Transverse colon (tissue), 4 donors: ENCODE measurements around the gene MYO7B. TPM values are rescaled to one million over a fixed set of nuclear protein-coding genes. Genes with fewer than 3 reads are reported as not detected.

Experiments used
- DNase-seq: peaks from one replicate; pipeline ENCODE4 v3.0.0-alpha.2; 2019
- H3K27ac ChIP-seq, 4 donors: fragments of 200-600 bp; sonication (generic); 2 replicates each; pipeline ENCODE4 v1.5.1; 2016 to 2018; ENCODE audit warnings: inconsistent platforms in 4 of 4
- H3K27me3 ChIP-seq: fragments of 200-600 bp; sonication (generic); 2 replicates; pipeline ENCODE4 v1.5.1; 2017; ENCODE audit warnings: inconsistent platforms
- H3K36me3 ChIP-seq, 4 donors: fragments of 200-600 bp; sonication (generic); 2 replicates each; pipeline ENCODE4 v1.5.1; 2017 to 2019; ENCODE audit warnings: inconsistent platforms in 4 of 4
- H3K4me1 ChIP-seq, 4 donors: fragments of 200-600 bp; sonication (generic); 2 replicates each; pipeline ENCODE4 v1.5.1; 2017 to 2020; ENCODE audit warnings: inconsistent platforms in 4 of 4
- H3K4me3 ChIP-seq, 4 donors: fragments of 200-600 bp; sonication (generic); 1 replicate in 1 of 4; 2 replicates in 3 of 4; pipeline versions ENCODE4 v1.5.1 to v1.6.1; 2017 to 2019; ENCODE audit warnings: inconsistent platforms in 4 of 4
- H3K9me3 ChIP-seq, 2 donors: fragments of 200-600 bp; sonication (generic); 2 replicates each; pipeline ENCODE4 v1.5.1; 2017 to 2019; ENCODE audit warnings: inconsistent platforms in 2 of 2
- CTCF ChIP-seq, 5 experiments: fragments of 200-600 bp in 3 of 5; fragments of 450-650 bp in 2 of 5; sonication (generic) in 3 of 5; IDR thresholded peaks; 1 replicate in 2 of 5; 2 replicates in 3 of 5; pipeline ENCODE4 v1.5.1; 2016 to 2017; ENCODE audit warnings: antibody characterized with exemption in 5 of 5, inconsistent platforms in 3 of 5, mild to moderate bottlenecking in 2 of 5, moderate library complexity in 1 of 5
- EP300 ChIP-seq: sonication (generic); formaldehyde crosslinking; IDR thresholded peaks from one replicate; pipeline ENCODE4 v1.6.1; 2017; ENCODE audit warnings: antibody characterized with exemption, low read depth
- POLR2A ChIP-seq: fragments of 450-650 bp; IDR thresholded peaks from one replicate; pipeline ENCODE4 v1.6.1; 2016; ENCODE audit warnings: antibody characterized with exemption, mild to moderate bottlenecking, moderate library complexity
- POLR2AphosphoS5 ChIP-seq, 3 donors: sonication (generic); formaldehyde crosslinking; IDR thresholded peaks; one replicate each; pipeline ENCODE4 v1.6.1; 2016; ENCODE audit warnings: antibody characterized with exemption in 3 of 3
- WGBS, 2 donors: methylation state at CpG; one replicate each; pipeline ENCODE4 v1.1.5; 2018; ENCODE audit warnings: low coverage in 1 of 2; 5-methylcytosine and 5-hydroxymethylcytosine counted together
- in situ Hi-C, 4 donors: fragments of 200-750 bp; cut with MboI; loops; one replicate each; pipeline versions ENCODE4 v1.15.0 to v1.15.1; 2017; ENCODE audit warnings: low sequenced_read_pairs in 3 of 4, low pct_ligation_motif_present in 1 of 4, low pct_unique_long_range_greater_than_20kb in 1 of 4
- intact Hi-C: fragments of 100-400 bp; cut with DNase I; formaldehyde crosslinking; loops from one replicate; pipeline ENCODE4 v1.15.1; 2023; ENCODE audit warnings: low total_unique reads
- total RNA-seq, 4 donors: library from RNA; depleted of rRNA; stranded (reverse); fragments of >200 nt; gene quantifications; one replicate each; pipeline ENCODE4 v1.1.0, GENCODE V29; 2016

Gene MYO7B
- total RNA-seq, 4 donors from 2014 or later, result 242 to 637 (median 280) TPM

- H3K4me1 ChIP-seq, result peaks cover 0 to 20% (median 13%) of the 10 kb centered on the region in 4 donors
- H3K27ac ChIP-seq, result peak overlapping the region in 1 of 4 donors; percentile 11
- TF ChIP-seq EP300 (no peak), POLR2A (no peak), POLR2AphosphoS5 (IDR thresholded peaks at IDR 0.05) (peak in 2 of 3 donors; percentile 39 to 57), CTCF (IDR thresholded peaks at IDR 0.05) (peak in 4 of 5 experiments; percentile 13 to 47 (median 18))
- no peaks in the 10 kb centered on the region for H3K27me3 ChIP-seq
- no peaks in the 10 kb centered on the region for H3K36me3 ChIP-seq
- H3K4me3 ChIP-seq, result no peak overlapping the region
- intact Hi-C loops (no loop called here), in situ Hi-C loops (no loop called here)
- DNase-seq, result peak; percentile 41
- no peaks in the 10 kb centered on the region for H3K9me3 ChIP-seq
- 40 to 73% methylated on average over 1 to 4 of the region's 4 CpGs for WGBS, 2 donors
Observed at GRCh38 chr2:127531221-127531648, 4.2 kb upstream of the MYO7B start.

GRCh38 chr2:127532296-127532695, 3.2 kb upstream of the MYO7B start:
- in situ Hi-C loops (no loop called here), intact Hi-C loops (no loop called here)
- TF ChIP-seq EP300 (no peak), CTCF (IDR thresholded peaks at IDR 0.05) (no peak), POLR2A (no peak), POLR2AphosphoS5 (IDR thresholded peaks at IDR 0.05) (no peak)
- Histone ChIP-seq H3K27ac (peak overlapping the region in 2 of 4 donors; percentile 9 to 11), H3K4me1 (peaks cover 0 to 22% (median 12%) of the 10 kb centered on the region in 4 donors), H3K4me3 (no peak overlapping the region), H3K27me3 (no peaks in the 10 kb centered on the region), H3K9me3 (no peaks in the 10 kb centered on the region), H3K36me3 (no peaks in the 10 kb centered on the region)
- no peak for DNase-seq
- WGBS, 2 donors, result 94% methylated on average over 8 of the region's 8 CpGs; no CpG with 5 or more reads in 1 of the 2 donors

GRCh38 chr2:127535918-127536317, 435 bp downstream of the MYO7B start:
- H3K27ac ChIP-seq, result peak overlapping the region; percentile 85 to 92 (median 91)
- in situ Hi-C loops, result no loop called here
- intact Hi-C loops, result no loop called here
- no peaks in the 10 kb centered on the region for H3K36me3 ChIP-seq
- peaks cover 0 to 22% (median 10%) of the 10 kb centered on the region in 4 donors for H3K4me1 ChIP-seq
- WGBS, 2 donors, result 53% methylated on average over 6 of the region's 6 CpGs; no CpG with 5 or more reads in 1 of the 2 donors
- TF ChIP-seq POLR2AphosphoS5 (IDR thresholded peaks at IDR 0.05) (no peak), EP300 (no peak), CTCF (IDR thresholded peaks at IDR 0.05) (peak in 1 of 5 experiments; percentile 13)
- H3K4me3 ChIP-seq, result peak overlapping the region in 3 of 4 donors; percentile 43 to 55 (median 54)
- no peaks in the 10 kb centered on the region for H3K27me3 ChIP-seq
- no peaks in the 10 kb centered on the region for H3K9me3 ChIP-seq
- peak; percentile 46 for DNase-seq

GRCh38 chr2:127536707-127537541, 1.4 kb downstream of the MYO7B start:
- H3K36me3 ChIP-seq, result no peaks in the 10 kb centered on the region
- H3K9me3 ChIP-seq, result no peaks in the 10 kb centered on the region
- H3K4me1 ChIP-seq, result peaks cover 2 to 32% (median 19%) of the 10 kb centered on the region in 4 donors
- intact Hi-C loops (no loop called here), in situ Hi-C loops (no loop called here)
- TF ChIP-seq EP300, result no peak
- TF ChIP-seq POLR2A, result peak; percentile 57
- peak in 1 of 3 donors; percentile 16 for TF ChIP-seq POLR2AphosphoS5 (IDR thresholded peaks at IDR 0.05)
- WGBS, 2 donors, result 27 to 54% methylated on average over 2 to 7 of the region's 7 CpGs
- no peak for DNase-seq
- peak overlapping the region in 3 of 4 donors; percentile 43 to 55 (median 54) for H3K4me3 ChIP-seq
- peak overlapping the region; percentile 85 to 92 (median 91) for H3K27ac ChIP-seq
- H3K27me3 ChIP-seq, result no peaks in the 10 kb centered on the region
